Stimulated activated CD4-positive, alpha-beta T cell treated with anti-CD3 and anti-CD28 coated beads, Interleukin-4, amount 100 ng/mL, for 1 hour (primary cell): ENCODE results near the gene DIP2C.
"Not testable (repeated sequence)": the region's sequence is repeated elsewhere in the genome, so short reads cannot be mapped to it uniquely, and the experiment has no call there.

Source experiments
- DNase-seq: peaks from one replicate; pipeline ENCODE4 v3.0.0-alpha.2; 2020

DIP2C gene

GRCh38 chr10:527416-527815 lies 162.1 kb downstream of the DIP2C start:
- DNase-seq: no peak

GRCh38 chr10:526651-527312 lies 162.7 kb downstream of the DIP2C start:
- DNase-seq: no peak

- DNase-seq: no peak
Measured at GRCh38 chr10:525565-526315, 163.7 kb downstream of the DIP2C start.

- no peak for DNase-seq
Measured at GRCh38 chr10:523925-524324, 165.5 kb downstream of the DIP2C start.

GRCh38 chr10:522350-522749 lies 167.1 kb downstream of the DIP2C start:
- DNase-seq: no peak

GRCh38 chr10:521261-522250 lies 167.9 kb downstream of the DIP2C start:
- no peak for DNase-seq

GRCh38 chr10:520402-520787 lies 169.1 kb downstream of the DIP2C start:
- no peak for DNase-seq

GRCh38 chr10:519716-520401 lies 169.6 kb downstream of the DIP2C start:
- DNase-seq: no peak

- no peak for DNase-seq
Measured at GRCh38 chr10:519055-519715, 170.3 kb downstream of the DIP2C start.

GRCh38 chr10:517872-518475 lies 171.5 kb downstream of the DIP2C start:
- DNase-seq: no peak

- DNase-seq: no peak
Measured at GRCh38 chr10:517241-517830, 172.1 kb downstream of the DIP2C start.

GRCh38 chr10:516764-517163 lies 172.7 kb downstream of the DIP2C start:
- no peak for DNase-seq

GRCh38 chr10:515674-516073 lies 173.8 kb downstream of the DIP2C start:
- no peak for DNase-seq

GRCh38 chr10:514137-514671 lies 175.3 kb downstream of the DIP2C start:
- no peak for DNase-seq

GRCh38 chr10:513393-513792 lies 176.1 kb downstream of the DIP2C start:
- DNase-seq: no peak

- DNase-seq: not testable (repeated sequence)
Measured at GRCh38 chr10:512661-513060, 176.8 kb downstream of the DIP2C start.

GRCh38 chr10:511849-512191 lies 177.6 kb downstream of the DIP2C start:
- DNase-seq: no peak

GRCh38 chr10:511101-511848 lies 178.2 kb downstream of the DIP2C start:
- peak; percentile 83 for DNase-seq

- no peak for DNase-seq
Measured at GRCh38 chr10:510415-510881, 179.0 kb downstream of the DIP2C start.
